ENCODE measurements around the gene RAB40C.

Gene RAB40C

DNA sequence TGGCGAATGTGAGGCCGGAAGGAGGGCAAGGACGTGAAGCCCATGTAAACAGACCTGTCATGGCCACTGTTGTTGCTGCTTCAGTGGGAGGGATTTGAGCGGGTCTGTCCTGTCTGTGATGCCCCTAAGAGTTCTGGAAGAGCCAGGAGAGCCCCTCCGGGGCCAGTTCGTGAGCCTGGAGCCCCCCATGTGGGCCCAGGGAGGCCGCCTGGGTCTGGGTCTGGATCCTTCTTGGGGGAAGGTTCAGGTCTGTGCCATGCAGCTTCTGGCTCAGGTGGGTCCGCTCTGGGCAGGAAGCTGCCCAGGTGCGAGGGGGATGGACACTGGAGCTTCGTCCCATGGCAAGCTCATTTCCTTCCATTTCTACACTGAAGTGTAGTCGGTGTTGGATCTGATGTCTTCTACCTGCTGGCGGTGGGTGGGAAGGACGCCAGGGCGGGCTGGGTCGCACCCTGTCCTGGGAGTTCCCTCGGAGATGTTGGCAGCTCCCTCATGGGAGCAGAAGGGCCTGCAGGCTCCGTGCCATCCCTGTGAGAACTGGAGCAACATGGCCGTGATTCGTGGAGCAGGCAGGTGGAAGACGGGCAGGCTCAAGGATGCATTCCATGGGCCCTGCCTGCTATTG is 29.7 kb downstream of the RAB40C start:
- TF ChIP-seq ISL1 (CRISPR knock-in tag; IDR thresholded peaks at IDR 0.05) = no peak
- TF ChIP-seq CSDC2 (CRISPR knock-in tag; IDR thresholded peaks at IDR 0.05) = no peak
- no peak for TF ChIP-seq ZFP3 (CRISPR knock-in tag; IDR thresholded peaks at IDR 0.05)
- no peak for TF ChIP-seq TCF4 (CRISPR knock-in tag; IDR thresholded peaks at IDR 0.05; ENCODE audit: borderline replicate concordance)
- TF ChIP-seq, protein P1, sequence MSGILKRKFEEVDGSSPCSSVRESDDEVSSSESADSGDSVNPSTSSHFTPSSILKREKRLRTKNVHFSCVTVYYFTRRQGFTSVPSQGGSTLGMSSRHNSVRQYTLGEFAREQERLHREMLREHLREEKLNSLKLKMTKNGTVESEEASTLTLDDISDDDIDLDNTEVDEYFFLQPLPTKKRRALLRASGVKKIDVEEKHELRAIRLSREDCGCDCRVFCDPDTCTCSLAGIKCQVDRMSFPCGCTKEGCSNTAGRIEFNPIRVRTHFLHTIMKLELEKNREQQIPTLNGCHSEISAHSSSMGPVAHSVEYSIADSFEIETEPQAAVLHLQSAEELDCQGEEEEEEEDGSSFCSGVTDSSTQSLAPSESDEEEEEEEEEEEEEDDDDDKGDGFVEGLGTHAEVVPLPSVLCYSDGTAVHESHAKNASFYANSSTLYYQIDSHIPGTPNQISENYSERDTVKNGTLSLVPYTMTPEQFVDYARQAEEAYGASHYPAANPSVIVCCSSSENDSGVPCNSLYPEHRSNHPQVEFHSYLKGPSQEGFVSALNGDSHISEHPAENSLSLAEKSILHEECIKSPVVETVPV (CRISPR knock-in tag; IDR thresholded peaks at IDR 0.05) = no peak
- TF ChIP-seq ZNF8 (CRISPR knock-in tag; IDR thresholded peaks at IDR 0.05) = no peak
- TF ChIP-seq, protein P2, sequence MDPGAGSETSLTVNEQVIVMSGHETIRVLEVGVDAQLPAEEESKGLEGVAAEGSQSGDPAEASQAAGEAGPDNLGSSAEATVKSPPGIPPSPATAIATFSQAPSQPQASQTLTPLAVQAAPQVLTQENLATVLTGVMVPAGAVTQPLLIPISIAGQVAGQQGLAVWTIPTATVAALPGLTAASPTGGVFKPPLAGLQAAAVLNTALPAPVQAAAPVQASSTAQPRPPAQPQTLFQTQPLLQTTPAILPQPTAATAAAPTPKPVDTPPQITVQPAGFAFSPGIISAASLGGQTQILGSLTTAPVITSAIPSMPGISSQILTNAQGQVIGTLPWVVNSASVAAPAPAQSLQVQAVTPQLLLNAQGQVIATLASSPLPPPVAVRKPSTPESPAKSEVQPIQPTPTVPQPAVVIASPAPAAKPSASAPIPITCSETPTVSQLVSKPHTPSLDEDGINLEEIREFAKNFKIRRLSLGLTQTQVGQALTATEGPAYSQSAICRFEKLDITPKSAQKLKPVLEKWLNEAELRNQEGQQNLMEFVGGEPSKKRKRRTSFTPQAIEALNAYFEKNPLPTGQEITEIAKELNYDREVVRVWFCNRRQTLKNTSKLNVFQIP (CRISPR knock-in tag; IDR thresholded peaks at IDR 0.05; ENCODE audit: borderline replicate concordance, low read depth) = no peak
- TF ChIP-seq, protein P3, sequence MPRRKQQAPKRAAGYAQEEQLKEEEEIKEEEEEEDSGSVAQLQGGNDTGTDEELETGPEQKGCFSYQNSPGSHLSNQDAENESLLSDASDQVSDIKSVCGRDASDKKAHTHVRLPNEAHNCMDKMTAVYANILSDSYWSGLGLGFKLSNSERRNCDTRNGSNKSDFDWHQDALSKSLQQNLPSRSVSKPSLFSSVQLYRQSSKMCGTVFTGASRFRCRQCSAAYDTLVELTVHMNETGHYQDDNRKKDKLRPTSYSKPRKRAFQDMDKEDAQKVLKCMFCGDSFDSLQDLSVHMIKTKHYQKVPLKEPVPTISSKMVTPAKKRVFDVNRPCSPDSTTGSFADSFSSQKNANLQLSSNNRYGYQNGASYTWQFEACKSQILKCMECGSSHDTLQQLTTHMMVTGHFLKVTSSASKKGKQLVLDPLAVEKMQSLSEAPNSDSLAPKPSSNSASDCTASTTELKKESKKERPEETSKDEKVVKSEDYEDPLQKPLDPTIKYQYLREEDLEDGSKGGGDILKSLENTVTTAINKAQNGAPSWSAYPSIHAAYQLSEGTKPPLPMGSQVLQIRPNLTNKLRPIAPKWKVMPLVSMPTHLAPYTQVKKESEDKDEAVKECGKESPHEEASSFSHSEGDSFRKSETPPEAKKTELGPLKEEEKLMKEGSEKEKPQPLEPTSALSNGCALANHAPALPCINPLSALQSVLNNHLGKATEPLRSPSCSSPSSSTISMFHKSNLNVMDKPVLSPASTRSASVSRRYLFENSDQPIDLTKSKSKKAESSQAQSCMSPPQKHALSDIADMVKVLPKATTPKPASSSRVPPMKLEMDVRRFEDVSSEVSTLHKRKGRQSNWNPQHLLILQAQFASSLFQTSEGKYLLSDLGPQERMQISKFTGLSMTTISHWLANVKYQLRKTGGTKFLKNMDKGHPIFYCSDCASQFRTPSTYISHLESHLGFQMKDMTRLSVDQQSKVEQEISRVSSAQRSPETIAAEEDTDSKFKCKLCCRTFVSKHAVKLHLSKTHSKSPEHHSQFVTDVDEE (CRISPR knock-in tag; IDR thresholded peaks at IDR 0.05) = no peak
- no peak for TF ChIP-seq ZNF70 (CRISPR knock-in tag; IDR thresholded peaks at IDR 0.05)
- TF ChIP-seq SNAI2 (CRISPR knock-in tag; IDR thresholded peaks at IDR 0.05) = no peak
- TF ChIP-seq, protein P4, sequence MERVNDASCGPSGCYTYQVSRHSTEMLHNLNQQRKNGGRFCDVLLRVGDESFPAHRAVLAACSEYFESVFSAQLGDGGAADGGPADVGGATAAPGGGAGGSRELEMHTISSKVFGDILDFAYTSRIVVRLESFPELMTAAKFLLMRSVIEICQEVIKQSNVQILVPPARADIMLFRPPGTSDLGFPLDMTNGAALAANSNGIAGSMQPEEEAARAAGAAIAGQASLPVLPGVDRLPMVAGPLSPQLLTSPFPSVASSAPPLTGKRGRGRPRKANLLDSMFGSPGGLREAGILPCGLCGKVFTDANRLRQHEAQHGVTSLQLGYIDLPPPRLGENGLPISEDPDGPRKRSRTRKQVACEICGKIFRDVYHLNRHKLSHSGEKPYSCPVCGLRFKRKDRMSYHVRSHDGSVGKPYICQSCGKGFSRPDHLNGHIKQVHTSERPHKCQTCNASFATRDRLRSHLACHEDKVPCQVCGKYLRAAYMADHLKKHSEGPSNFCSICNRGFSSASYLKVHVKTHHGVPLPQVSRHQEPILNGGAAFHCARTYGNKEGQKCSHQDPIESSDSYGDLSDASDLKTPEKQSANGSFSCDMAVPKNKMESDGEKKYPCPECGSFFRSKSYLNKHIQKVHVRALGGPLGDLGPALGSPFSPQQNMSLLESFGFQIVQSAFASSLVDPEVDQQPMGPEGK (CRISPR knock-in tag; IDR thresholded peaks at IDR 0.05; ENCODE audit: borderline replicate concordance) = no peak
- no peak for TF ChIP-seq ESRRG (CRISPR knock-in tag; IDR thresholded peaks at IDR 0.05)
- TF ChIP-seq TOX (CRISPR knock-in tag; IDR thresholded peaks at IDR 0.05; ENCODE audit: borderline replicate concordance) = no peak
- TF ChIP-seq PPARA (CRISPR knock-in tag; IDR thresholded peaks at IDR 0.05; ENCODE audit: borderline replicate concordance) = no peak
- TF ChIP-seq BACH2 (CRISPR knock-in tag; IDR thresholded peaks at IDR 0.05; ENCODE audit: borderline replicate concordance) = no peak
- TF ChIP-seq, protein P5, sequence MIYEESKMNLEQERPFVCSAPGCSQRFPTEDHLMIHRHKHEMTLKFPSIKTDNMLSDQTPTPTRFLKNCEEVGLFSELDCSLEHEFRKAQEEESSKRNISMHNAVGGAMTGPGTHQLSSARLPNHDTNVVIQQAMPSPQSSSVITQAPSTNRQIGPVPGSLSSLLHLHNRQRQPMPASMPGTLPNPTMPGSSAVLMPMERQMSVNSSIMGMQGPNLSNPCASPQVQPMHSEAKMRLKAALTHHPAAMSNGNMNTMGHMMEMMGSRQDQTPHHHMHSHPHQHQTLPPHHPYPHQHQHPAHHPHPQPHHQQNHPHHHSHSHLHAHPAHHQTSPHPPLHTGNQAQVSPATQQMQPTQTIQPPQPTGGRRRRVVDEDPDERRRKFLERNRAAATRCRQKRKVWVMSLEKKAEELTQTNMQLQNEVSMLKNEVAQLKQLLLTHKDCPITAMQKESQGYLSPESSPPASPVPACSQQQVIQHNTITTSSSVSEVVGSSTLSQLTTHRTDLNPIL (CRISPR knock-in tag; IDR thresholded peaks at IDR 0.05; ENCODE audit: low read depth) = no peak
- TF ChIP-seq RARB (CRISPR knock-in tag; IDR thresholded peaks at IDR 0.05) = no peak
- no peak for TF ChIP-seq OSR1 (CRISPR knock-in tag; IDR thresholded peaks at IDR 0.05)
- no peak for TF ChIP-seq GLIS3 (CRISPR knock-in tag; IDR thresholded peaks at IDR 0.05)
- no peak for TF ChIP-seq ZFP30 (CRISPR knock-in tag; IDR thresholded peaks at IDR 0.05)
- no peak for ATAC-seq

DNA sequence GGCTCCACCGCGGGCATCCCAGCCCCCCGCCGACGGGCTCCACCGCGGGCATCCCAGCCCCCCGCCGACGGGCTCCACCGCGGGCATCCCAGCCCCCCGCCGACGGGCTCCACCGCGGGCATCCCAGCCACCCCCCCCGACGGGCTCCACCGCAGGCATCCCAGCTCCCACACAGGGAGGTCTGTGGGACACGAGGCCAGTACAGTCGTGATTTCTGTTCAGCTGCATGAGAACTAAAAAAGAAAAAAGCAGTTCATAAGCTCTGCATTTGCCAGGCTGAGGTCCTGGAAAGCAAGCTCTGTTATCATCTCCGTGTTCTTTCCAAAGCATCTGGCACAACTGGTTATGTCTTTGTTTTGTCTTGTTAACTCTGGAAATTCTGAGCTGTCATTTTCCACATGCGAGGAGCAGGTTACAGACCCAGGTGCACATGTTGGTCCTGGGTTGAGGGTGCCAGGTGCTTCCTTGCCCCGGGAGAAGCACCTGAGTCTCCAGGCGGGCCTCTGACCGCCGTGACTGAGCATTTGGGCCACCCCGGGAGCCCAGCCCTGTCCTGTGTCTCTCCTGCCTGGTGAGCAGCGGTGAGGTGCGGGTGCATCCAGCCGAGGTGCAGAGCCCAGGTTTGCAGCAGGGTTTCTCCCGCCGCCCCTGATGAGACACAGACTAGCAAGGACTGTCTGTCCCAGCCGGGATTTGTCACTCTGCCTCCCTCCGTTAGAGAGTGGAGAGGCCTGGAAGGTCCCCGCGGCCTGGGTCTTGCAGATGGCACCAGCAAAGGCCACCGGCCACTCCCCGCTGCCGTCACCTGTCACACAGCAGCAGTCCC is 31.0 kb downstream of the RAB40C start:
- no peak for ATAC-seq
- TF ChIP-seq, protein P5 (CRISPR knock-in tag; IDR thresholded peaks at IDR 0.05; ENCODE audit: low read depth) = no peak
- TF ChIP-seq ISL1 (CRISPR knock-in tag; IDR thresholded peaks at IDR 0.05) (no peak), ZFP30 (CRISPR knock-in tag; IDR thresholded peaks at IDR 0.05) (no peak), GLIS3 (CRISPR knock-in tag; IDR thresholded peaks at IDR 0.05) (no peak), ZNF565 (CRISPR knock-in tag; conservative IDR thresholded peaks at IDR 0.05; ENCODE audit: low read depth) (no peak), RARB (CRISPR knock-in tag; IDR thresholded peaks at IDR 0.05) (no peak), TCF4 (CRISPR knock-in tag; IDR thresholded peaks at IDR 0.05; ENCODE audit: borderline replicate concordance) (no peak)
- TF ChIP-seq, protein P4 (CRISPR knock-in tag; IDR thresholded peaks at IDR 0.05; ENCODE audit: borderline replicate concordance) = no peak
- TF ChIP-seq, protein P3 (CRISPR knock-in tag; IDR thresholded peaks at IDR 0.05) = no peak
